ENCODE results near the gene ULK3.

DNA sequence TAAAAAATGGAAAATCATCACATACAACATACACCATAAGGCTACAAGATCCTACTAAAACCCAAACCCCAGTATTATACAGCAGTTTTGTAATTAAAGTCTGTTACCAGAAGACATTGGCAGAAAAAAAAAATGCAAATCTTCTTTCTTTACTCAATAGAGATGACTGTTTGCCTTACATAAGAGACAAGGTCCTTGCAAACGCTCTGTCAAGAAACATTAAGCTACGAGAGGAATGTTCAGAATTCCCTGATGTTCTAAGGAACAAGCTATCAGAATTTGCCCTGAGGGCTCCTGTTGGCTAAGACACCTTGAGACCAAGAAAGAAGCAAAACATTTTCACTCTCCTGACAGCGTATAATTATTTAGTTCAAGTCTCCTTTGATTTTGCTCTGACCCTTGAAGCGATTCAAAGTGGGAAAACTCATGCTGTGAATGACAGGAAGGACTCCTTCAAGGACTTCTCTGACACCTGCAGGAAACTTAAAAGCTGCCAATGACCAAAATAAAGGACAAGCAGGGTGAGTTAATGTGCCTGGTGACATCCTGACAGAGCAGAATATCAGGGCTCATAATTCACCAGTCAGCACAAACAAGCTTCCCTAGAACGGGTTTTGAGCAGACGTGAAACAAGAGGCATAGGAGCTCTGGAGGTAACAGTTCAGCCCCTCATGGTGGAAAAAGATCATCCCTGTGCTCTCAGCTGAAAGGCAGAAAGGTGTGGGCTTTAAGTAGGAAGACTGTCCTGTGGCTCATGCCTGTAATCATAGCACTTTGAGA is 27.7 kb upstream of the ULK3 start:
- TF ChIP-seq, protein P1, sequence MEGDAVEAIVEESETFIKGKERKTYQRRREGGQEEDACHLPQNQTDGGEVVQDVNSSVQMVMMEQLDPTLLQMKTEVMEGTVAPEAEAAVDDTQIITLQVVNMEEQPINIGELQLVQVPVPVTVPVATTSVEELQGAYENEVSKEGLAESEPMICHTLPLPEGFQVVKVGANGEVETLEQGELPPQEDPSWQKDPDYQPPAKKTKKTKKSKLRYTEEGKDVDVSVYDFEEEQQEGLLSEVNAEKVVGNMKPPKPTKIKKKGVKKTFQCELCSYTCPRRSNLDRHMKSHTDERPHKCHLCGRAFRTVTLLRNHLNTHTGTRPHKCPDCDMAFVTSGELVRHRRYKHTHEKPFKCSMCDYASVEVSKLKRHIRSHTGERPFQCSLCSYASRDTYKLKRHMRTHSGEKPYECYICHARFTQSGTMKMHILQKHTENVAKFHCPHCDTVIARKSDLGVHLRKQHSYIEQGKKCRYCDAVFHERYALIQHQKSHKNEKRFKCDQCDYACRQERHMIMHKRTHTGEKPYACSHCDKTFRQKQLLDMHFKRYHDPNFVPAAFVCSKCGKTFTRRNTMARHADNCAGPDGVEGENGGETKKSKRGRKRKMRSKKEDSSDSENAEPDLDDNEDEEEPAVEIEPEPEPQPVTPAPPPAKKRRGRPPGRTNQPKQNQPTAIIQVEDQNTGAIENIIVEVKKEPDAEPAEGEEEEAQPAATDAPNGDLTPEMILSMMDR (IDR thresholded peaks at IDR 0.05): no peak
- no peak for TF ChIP-seq POLR2A (IDR thresholded peaks at IDR 0.05)

Data from heart left ventricle (tissue), 13 donors.